Cardiac muscle cell (in vitro differentiated cells and primary cell): ENCODE data around the gene SH3TC1. TPM values are rescaled to one million over a fixed set of nuclear protein-coding genes. Genes with fewer than 3 reads are reported as not detected.

Source experiments
- DNase-seq, 2 donors: peaks; one replicate each; pipeline versions ENCODE4 v3.0.0 to v3.0.0-alpha.2; 2010 to 2017; ENCODE audit warnings: low read depth in 1 of 2, low spot score in 1 of 2
- H3K27ac ChIP-seq: fragments of 200-600 bp; sonication (generic); 2 replicates; pipeline ENCODE4 v1.5.1; 2016
- H3K27me3 ChIP-seq: fragments of 200-600 bp; sonication (generic); 2 replicates; pipeline ENCODE4 v1.6.0; 2016; ENCODE audit warnings: control low read depth
- H3K36me3 ChIP-seq: fragments of 200-600 bp; sonication (generic); 2 replicates; pipeline ENCODE4 v1.5.1; 2016; ENCODE audit warnings: control low read depth
- H3K4me1 ChIP-seq: fragments of 200-600 bp; sonication (generic); 2 replicates; pipeline ENCODE4 v1.8.1; 2017; ENCODE audit warnings: low read depth, mild to moderate bottlenecking, mixed run types
- H3K4me3 ChIP-seq: fragments of 200-600 bp; sonication (generic); 2 replicates; pipeline ENCODE4 v1.5.1; 2016; ENCODE audit warnings: mild to moderate bottlenecking
- H3K9me3 ChIP-seq: fragments of 200-600 bp; sonication (generic); 2 replicates; pipeline ENCODE4 v1.5.1; 2017; ENCODE audit warnings: low read depth, mild to moderate bottlenecking, control low read depth
- CTCF ChIP-seq: IDR thresholded peaks from 2 replicates; pipeline ENCODE4 v1.5.1; 2012; ENCODE audit warnings: low read depth, mild to moderate bottlenecking, low read length
- polyA plus RNA-seq: library from polyadenylated mRNA; unstranded; fragments of >200 nt; fragmentation: Nextera tagmentation; extraction: Ambion mirVana; gene quantifications from 2 replicates; pipeline ENCODE4 v1.2.1, GENCODE V29; 2016
- total RNA-seq: library from RNA; depleted of rRNA; stranded (reverse); fragments of >200 nt; gene quantifications from 2 replicates; pipeline ENCODE4 v1.2.3, GENCODE V29; 2016

Gene SH3TC1
- total and polyA plus RNA-seq, 2 experiments from 2014 or later = 0.57 to 3.8 TPM

DNA sequence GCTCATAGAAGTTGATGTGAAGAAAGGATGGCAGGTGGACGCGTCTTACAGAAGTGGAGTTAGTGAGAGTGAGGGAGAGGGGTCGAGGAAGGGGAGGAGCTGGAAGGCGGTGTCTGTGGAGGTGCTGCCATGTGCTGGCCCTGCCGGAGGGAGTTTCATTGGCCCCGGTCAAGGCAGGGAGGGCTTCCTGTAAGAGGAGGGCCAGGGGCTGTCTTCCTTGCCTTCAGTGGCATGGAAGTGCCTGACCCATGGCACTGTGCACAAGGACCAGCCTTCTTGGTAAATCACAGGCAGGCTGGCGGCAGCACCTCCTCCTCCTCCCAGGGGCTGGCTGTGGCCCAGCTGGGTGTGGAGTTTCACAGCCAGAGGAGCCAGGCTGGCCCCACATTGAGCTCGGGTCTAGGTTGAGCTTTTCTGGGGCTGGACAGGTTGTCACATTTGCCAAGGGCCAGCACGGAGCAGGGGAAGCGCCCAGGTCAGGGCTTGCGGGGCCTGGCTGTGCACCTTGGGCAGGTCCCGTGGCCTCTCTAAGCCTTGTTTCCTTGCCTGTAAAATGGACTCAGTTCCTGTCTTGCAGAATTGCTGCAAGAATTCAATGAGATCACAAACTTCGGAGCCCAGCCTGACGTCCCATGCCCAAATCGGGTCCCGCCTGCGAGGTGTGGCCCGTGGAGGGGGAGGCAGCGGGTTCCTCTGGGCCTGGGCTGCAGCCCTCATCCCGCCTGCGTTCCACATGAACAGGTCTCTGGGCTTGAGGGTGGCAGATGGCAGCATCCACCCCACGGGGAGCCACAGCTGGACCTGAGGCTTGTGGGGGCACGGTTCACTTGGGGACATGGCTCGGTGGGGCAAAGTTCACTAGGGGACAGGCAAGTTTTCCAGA lies 77.5 kb downstream of the SH3TC1 start:
- no peak overlapping the region for H3K27ac ChIP-seq
- no peaks in the 10 kb centered on the region for H3K9me3 ChIP-seq
- no peak overlapping the region for H3K4me3 ChIP-seq
- TF ChIP-seq CTCF = no peak
- peak in 1 of 2 donors; percentile 66 for DNase-seq
- no peaks in the 10 kb centered on the region for H3K4me1 ChIP-seq
- no peaks in the 10 kb centered on the region for H3K36me3 ChIP-seq
- no peaks in the 10 kb centered on the region for H3K27me3 ChIP-seq

- no peak for DNase-seq
- Histone ChIP-seq H3K27ac (no peak overlapping the region), H3K4me3 (no peak overlapping the region), H3K27me3 (no peaks in the 10 kb centered on the region), H3K36me3 (no peaks in the 10 kb centered on the region), H3K9me3 (no peaks in the 10 kb centered on the region), H3K4me1 (no peaks in the 10 kb centered on the region)
- TF ChIP-seq CTCF = no peak
Measured at GRCh38 chr4:8277356-8278008, 78.4 kb downstream of the SH3TC1 start.

DNA sequence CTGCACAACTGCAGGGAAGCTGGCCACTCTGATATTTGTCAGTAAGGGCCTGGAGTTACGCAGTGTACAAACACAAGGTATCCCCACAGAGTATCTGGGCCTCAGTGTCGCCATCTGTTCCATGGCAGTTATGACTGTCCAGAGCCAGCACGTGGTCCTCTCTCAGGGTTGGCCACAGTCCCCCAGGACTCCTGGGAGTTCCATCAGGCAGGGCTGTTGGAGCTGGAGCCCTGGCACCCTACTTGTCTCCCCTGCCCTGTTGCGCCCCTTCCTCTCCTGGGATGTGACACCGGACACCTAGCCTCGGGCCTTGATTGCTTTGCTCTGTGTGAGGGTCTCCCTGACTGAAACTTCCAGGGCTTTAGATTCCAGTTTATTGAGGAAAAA lies 78.9 kb downstream of the SH3TC1 start:
- Histone ChIP-seq H3K9me3 (no peaks in the 10 kb centered on the region), H3K27ac (no peak overlapping the region), H3K4me3 (no peak overlapping the region), H3K36me3 (no peaks in the 10 kb centered on the region), H3K27me3 (no peaks in the 10 kb centered on the region), H3K4me1 (no peaks in the 10 kb centered on the region)
- TF ChIP-seq CTCF = no peak
- peak in 1 of 2 donors; percentile 36 for DNase-seq

DNA sequence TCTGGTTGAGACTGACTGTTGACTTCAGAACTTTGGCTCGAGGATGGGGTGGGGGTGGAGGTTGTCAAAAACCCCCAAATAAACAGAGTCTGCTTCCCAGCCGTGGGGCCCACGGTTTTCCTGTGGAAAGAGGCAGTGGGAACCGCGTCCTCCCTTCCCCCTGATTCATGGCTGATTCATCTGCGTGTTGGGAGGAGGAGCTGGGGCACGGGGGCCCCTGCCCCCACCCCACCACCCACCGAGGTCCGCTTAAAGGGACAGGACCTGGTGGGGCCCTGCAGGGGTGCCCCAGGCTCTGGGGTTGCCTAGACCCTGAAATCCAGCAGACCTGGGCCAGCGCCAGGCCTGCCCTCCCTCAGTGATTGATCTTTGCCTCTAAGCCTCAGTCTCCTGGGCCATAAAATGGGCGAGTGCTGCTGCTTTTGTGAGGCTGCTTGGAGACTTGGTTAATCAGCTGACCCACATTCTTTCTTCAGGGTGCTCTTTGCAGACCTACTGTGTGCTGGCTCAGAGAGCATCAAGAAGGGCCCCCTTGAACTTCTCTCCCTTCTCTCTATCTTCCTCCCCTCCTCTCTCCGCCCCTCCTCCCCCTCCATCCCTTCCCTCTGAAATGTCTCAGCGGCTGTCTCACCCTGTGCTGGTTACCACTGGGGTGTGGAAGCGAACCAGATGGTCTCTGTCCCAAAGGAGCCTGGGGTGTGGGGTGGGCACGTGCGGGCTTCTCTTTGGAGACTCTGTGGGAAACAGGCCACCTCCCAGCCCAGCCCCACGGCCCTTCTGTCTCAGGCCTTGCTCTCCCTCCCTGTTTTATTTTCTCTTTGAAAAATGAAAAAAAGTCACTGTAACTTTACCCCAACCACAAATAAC lies 79.6 kb downstream of the SH3TC1 start:
- H3K27ac ChIP-seq = no peak overlapping the region
- no peaks in the 10 kb centered on the region for H3K4me1 ChIP-seq
- DNase-seq = peak in 1 of 2 donors; percentile 95

More for the DNA sequence above, 79.6 kb downstream of the SH3TC1 start:
- Histone ChIP-seq H3K36me3 (no peaks in the 10 kb centered on the region), H3K9me3 (no peaks in the 10 kb centered on the region), H3K27me3 (no peaks in the 10 kb centered on the region), H3K4me3 (no peak overlapping the region)
- no peak for TF ChIP-seq CTCF
